ENCODE results near the gene CNPY2. TPM values are rescaled to one million over a fixed set of nuclear protein-coding genes. Genes with fewer than 3 reads are reported as not detected.

The CNPY2 gene
- total and polyA plus RNA-seq, 2 of the 13 experiments (the other 11 are each of a cell fraction or from before 2014, with no cell fraction given), result 285 to 356 TPM

DNA sequence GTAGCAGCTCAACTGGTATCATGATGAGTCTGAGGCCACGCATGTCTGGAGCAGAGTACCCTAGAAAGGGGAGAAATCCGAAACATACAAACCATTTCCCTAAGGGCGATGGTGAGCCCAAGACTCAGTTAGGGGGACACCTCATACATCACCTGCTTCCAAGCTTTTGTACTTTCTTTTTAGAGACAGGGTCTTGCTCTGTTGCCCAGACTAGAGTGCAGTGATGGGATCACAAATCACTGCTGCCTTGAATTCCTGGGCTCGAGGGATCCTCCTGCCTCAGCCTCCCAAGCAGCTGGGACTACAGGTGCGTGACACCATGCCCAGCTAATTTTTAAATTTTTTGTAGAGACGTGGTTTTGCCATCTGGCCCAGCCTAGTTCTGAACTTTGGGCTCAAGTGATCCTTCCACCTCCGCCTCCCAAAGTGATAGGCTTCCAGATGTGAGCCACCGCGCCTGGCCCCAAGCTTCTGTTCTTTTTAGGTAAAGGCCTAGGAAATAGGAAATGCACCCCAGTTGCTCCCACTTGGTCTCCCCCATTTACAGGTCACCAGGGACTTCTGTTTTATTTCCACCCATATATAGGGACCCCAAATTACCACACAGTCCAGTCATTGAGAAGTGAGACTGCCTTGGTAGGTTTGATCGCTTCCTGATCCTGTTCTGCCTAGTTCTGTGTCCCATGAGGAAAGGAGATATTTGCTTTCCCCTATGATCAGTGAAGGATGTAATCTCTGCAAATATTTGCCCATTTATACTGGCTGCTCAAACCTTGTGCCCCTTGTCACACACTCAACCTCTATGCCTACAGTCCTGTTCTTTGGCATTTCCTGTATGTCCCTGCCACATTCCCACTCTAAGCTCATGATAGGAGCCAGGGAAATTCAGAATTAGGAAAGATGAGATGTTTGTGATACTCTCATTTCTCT lies 46.6 kb upstream of the CNPY2 start, which contains the start of gene APOF (continued):
- TF ChIP-seq, protein P1, sequence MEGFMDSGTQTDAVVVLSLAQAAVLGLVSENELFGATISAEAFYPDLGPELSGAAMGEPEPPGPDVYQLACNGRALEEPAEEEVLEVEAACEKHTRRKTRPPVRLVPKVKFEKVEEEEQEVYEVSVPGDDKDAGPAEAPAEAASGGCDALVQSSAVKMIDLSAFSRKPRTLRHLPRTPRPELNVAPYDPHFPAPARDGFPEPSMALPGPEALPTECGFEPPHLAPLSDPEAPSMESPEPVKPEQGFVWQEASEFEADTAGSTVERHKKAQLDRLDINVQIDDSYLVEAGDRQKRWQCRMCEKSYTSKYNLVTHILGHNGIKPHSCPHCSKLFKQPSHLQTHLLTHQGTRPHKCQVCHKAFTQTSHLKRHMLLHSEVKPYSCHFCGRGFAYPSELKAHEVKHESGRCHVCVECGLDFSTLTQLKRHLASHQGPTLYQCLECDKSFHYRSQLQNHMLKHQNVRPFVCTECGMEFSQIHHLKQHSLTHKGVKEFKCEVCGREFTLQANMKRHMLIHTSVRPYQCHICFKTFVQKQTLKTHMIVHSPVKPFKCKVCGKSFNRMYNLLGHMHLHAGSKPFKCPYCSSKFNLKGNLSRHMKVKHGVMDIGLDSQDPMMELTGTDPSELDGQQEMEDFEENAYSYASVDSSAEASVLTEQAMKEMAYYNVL (CRISPR knock-in tag; IDR thresholded peaks at IDR 0.05; ENCODE audit: borderline replicate concordance), result peak; percentile 47; the same call in 1 of the 2 replicates
- no peak for TF ChIP-seq NR2F1 (CRISPR knock-in tag; IDR thresholded peaks at IDR 0.05)
- TF ChIP-seq KLF15 (CRISPR knock-in tag; IDR thresholded peaks at IDR 0.05; ENCODE audit: borderline replicate concordance), result no peak
- 0 out of 2 replicates have a peak, but pooled peaks have one; percentile 43 for TF ChIP-seq ZNF713 (CRISPR knock-in tag; IDR thresholded peaks at IDR 0.05)
- TF ChIP-seq TEAD3 (CRISPR knock-in tag; optimal IDR thresholded peaks at IDR 0.05; ENCODE audit: borderline replicate concordance), result peak; percentile 90
- TF ChIP-seq TEAD2 (CRISPR knock-in tag; IDR thresholded peaks at IDR 0.05), result no peak
- TF ChIP-seq THAP11 (CRISPR knock-in tag; IDR thresholded peaks at IDR 0.05), result no peak
- no peak for TF ChIP-seq ZBTB20 (CRISPR knock-in tag; IDR thresholded peaks at IDR 0.05; ENCODE audit: borderline replicate concordance, low read depth)
- TF ChIP-seq, protein P2, sequence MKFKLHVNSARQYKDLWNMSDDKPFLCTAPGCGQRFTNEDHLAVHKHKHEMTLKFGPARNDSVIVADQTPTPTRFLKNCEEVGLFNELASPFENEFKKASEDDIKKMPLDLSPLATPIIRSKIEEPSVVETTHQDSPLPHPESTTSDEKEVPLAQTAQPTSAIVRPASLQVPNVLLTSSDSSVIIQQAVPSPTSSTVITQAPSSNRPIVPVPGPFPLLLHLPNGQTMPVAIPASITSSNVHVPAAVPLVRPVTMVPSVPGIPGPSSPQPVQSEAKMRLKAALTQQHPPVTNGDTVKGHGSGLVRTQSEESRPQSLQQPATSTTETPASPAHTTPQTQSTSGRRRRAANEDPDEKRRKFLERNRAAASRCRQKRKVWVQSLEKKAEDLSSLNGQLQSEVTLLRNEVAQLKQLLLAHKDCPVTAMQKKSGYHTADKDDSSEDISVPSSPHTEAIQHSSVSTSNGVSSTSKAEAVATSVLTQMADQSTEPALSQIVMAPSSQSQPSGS (CRISPR knock-in tag; IDR thresholded peaks at IDR 0.05), result no peak
- no peak for TF ChIP-seq ZNF660 (CRISPR knock-in tag; IDR thresholded peaks at IDR 0.05; ENCODE audit: borderline replicate concordance, low read depth)
- no peak for TF ChIP-seq SKI (IDR thresholded peaks at IDR 0.05; ENCODE audit: partially characterized antibody)
- no peak for TF ChIP-seq FOXA1 (IDR thresholded peaks at IDR 0.05)
- TF ChIP-seq FOXA1 (CRISPR knock-in tag; IDR thresholded peaks at IDR 0.05), result peak; percentile 89
- TF ChIP-seq, protein P3, sequence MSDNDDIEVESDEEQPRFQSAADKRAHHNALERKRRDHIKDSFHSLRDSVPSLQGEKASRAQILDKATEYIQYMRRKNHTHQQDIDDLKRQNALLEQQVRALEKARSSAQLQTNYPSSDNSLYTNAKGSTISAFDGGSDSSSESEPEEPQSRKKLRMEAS (IDR thresholded peaks at IDR 0.05), result no peak; the same call in 1 of the 2 replicates
- no peak for TF ChIP-seq MBD4 (IDR thresholded peaks at IDR 0.05; ENCODE audit: borderline replicate concordance, low read length)
- TF ChIP-seq RFX1 (IDR thresholded peaks at IDR 0.05), result no peak
- peak; percentile 68; the same call in 1 of the 2 replicates for TF ChIP-seq SALL1 (CRISPR knock-in tag; IDR thresholded peaks at IDR 0.05)
- TF ChIP-seq, protein P4, sequence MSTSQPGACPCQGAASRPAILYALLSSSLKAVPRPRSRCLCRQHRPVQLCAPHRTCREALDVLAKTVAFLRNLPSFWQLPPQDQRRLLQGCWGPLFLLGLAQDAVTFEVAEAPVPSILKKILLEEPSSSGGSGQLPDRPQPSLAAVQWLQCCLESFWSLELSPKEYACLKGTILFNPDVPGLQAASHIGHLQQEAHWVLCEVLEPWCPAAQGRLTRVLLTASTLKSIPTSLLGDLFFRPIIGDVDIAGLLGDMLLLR (CRISPR knock-in tag; IDR thresholded peaks at IDR 0.05), result no peak
- TF ChIP-seq ZNF333 (CRISPR knock-in tag; IDR thresholded peaks at IDR 0.05; ENCODE audit: borderline replicate concordance), result no peak
- TF ChIP-seq ZNF101 (CRISPR knock-in tag; IDR thresholded peaks at IDR 0.05; ENCODE audit: borderline replicate concordance, low read depth), result no peak
- no peak for TF ChIP-seq XRCC5 (optimal IDR thresholded peaks at IDR 0.05; ENCODE audit: low read length)
- TF ChIP-seq, protein P5, sequence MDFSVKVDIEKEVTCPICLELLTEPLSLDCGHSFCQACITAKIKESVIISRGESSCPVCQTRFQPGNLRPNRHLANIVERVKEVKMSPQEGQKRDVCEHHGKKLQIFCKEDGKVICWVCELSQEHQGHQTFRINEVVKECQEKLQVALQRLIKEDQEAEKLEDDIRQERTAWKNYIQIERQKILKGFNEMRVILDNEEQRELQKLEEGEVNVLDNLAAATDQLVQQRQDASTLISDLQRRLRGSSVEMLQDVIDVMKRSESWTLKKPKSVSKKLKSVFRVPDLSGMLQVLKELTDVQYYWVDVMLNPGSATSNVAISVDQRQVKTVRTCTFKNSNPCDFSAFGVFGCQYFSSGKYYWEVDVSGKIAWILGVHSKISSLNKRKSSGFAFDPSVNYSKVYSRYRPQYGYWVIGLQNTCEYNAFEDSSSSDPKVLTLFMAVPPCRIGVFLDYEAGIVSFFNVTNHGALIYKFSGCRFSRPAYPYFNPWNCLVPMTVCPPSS (IDR thresholded peaks at IDR 0.05), result no peak
- no peak for TF ChIP-seq PAX8 (CRISPR knock-in tag; IDR thresholded peaks at IDR 0.05; ENCODE audit: borderline replicate concordance)
- TF ChIP-seq ZNF780A (CRISPR knock-in tag; IDR thresholded peaks at IDR 0.05), result no peak
- TF ChIP-seq GLI4 (CRISPR knock-in tag; IDR thresholded peaks at IDR 0.05; ENCODE audit: borderline replicate concordance), result no peak

Data from HepG2 (cell line).